Stimulated activated naive CD8-positive, alpha-beta T cell treated with anti-CD3 and anti-CD28 coated beads, Interleukin-15, Interleukin-2, amounts not matched to agents 100 ng/mL and 50 ng/mL, for 24 hours (primary cell): Measurements from ENCODE around the gene CD302.
A peak's percentile ranks its signal among the peaks of the same experiment; 100 is the strongest.
"Not testable (repeated sequence)": the region's sequence is repeated elsewhere in the genome, so short reads cannot be mapped to it uniquely, and the experiment has no call there.

ENCODE experiments used
- H3K27ac Mint-ChIP-seq: one replicate; pipeline ENCODE4 v1.8.0; 2021; ENCODE audit warnings: mild to moderate bottlenecking, mixed read lengths
- H3K27me3 Mint-ChIP-seq: one replicate; pipeline ENCODE4 v1.8.0; 2021; ENCODE audit warnings: mixed read lengths
- H3K36me3 Mint-ChIP-seq: one replicate; pipeline ENCODE4 v1.8.0; 2021; ENCODE audit warnings: low read depth, mixed read lengths
- H3K4me1 Mint-ChIP-seq: one replicate; pipeline ENCODE4 v1.8.0; 2021; ENCODE audit warnings: low read depth, mixed read lengths
- H3K4me3 Mint-ChIP-seq: one replicate; pipeline ENCODE4 v1.8.0; 2021; ENCODE audit warnings: mild to moderate bottlenecking, mixed read lengths
- H3K9me3 Mint-ChIP-seq: one replicate; pipeline ENCODE4 v1.8.0; 2021; ENCODE audit warnings: mixed read lengths

The CD302 gene

GRCh38 chr2:159748089-159748488 is 49.9 kb downstream of the CD302 start:
- Mint-ChIP-seq H3K27ac (peak overlapping the region; percentile 36), H3K9me3 (no peaks in the 10 kb centered on the region), H3K27me3 (no peaks in the 10 kb centered on the region), H3K36me3 (peaks cover 73% of the 10 kb centered on the region), H3K4me1 (peaks cover 3% of the 10 kb centered on the region), H3K4me3 (no peak overlapping the region)

- not testable (repeated sequence) for H3K9me3 Mint-ChIP-seq, H3K4me1 Mint-ChIP-seq, H3K27me3 Mint-ChIP-seq, H3K4me3 Mint-ChIP-seq
- peaks cover 70% of the 10 kb centered on the region for H3K36me3 Mint-ChIP-seq
- peak overlapping the region; percentile 4 for H3K27ac Mint-ChIP-seq
Measured at GRCh38 chr2:159745237-159745636, 52.8 kb downstream of the CD302 start.

GRCh38 chr2:159744363-159744762 is 53.6 kb downstream of the CD302 start:
- Mint-ChIP-seq H3K36me3 (peaks cover 76% of the 10 kb centered on the region), H3K4me3 (no peak overlapping the region), H3K27me3 (no peaks in the 10 kb centered on the region), H3K4me1 (peaks cover 5% of the 10 kb centered on the region), H3K9me3 (no peaks in the 10 kb centered on the region), H3K27ac (no peak overlapping the region)

DNA sequence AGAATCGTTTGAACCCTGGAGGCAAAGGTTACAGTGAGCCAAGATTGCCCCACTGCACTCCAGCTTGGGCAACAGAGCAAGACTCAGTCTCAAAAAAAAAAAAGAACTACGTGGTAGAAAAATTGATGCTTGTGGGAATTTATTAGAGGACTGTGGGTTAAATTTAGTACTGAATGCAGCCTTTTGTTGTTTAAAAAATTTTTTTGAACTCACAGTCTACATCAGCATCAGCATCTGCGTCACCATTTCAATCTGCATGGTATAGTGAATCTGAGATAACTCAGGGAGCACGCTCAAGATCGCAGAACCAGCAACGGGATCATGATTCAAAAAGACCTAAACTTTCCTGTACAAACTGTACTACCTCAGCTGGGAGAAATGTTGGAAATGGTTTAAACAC is 55.2 kb downstream of the CD302 start:
- Mint-ChIP-seq H3K4me1 (peaks cover 5% of the 10 kb centered on the region), H3K36me3 (peaks cover 75% of the 10 kb centered on the region), H3K4me3 (no peak overlapping the region), H3K27ac (no peak overlapping the region), H3K9me3 (no peaks in the 10 kb centered on the region), H3K27me3 (no peaks in the 10 kb centered on the region)

- no peaks in the 10 kb centered on the region for H3K9me3 Mint-ChIP-seq
- H3K4me1 Mint-ChIP-seq, result peaks cover 26% of the 10 kb centered on the region
- peaks cover 74% of the 10 kb centered on the region for H3K36me3 Mint-ChIP-seq
- H3K4me3 Mint-ChIP-seq, result no peak overlapping the region
- no peak overlapping the region for H3K27ac Mint-ChIP-seq
- H3K27me3 Mint-ChIP-seq, result no peaks in the 10 kb centered on the region
Measured at GRCh38 chr2:159738509-159739390, 59.3 kb downstream of the CD302 start.

- Mint-ChIP-seq H3K36me3 (peaks cover 76% of the 10 kb centered on the region), H3K9me3 (no peaks in the 10 kb centered on the region), H3K27ac (no peak overlapping the region), H3K27me3 (no peaks in the 10 kb centered on the region), H3K4me1 (peaks cover 26% of the 10 kb centered on the region), H3K4me3 (no peak overlapping the region)
Measured at GRCh38 chr2:159737917-159738296, 60.1 kb downstream of the CD302 start.

DNA sequence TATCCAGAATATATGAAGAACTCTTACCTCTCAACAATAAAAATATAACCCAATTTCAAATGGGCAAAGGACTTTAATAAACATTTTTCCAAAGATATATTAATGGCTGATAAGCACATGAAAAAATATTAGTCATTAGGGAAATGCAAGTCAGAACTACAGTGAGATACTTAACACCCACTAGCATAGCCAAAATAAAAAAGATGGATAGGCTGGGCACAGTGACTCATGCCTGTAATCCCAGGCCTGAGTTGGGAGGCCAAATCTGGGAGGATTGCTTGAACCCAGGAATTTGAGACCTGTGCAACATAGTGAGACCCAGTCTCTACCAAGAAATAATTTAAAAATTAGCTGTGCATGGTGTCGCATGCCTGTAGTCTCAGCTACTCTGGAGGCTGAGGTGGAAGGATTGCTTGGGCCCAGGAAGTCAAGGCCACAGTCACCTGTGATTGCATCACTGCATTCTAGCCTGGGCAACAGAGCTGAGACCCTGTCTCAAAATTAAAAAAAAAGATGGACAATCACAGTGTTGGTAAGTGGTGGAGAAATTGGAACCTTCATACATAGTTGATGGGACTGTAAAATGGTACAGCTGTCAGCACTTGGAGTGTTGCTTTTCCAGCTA is 60.6 kb downstream of the CD302 start:
- no peak overlapping the region for H3K4me3 Mint-ChIP-seq

DNA sequence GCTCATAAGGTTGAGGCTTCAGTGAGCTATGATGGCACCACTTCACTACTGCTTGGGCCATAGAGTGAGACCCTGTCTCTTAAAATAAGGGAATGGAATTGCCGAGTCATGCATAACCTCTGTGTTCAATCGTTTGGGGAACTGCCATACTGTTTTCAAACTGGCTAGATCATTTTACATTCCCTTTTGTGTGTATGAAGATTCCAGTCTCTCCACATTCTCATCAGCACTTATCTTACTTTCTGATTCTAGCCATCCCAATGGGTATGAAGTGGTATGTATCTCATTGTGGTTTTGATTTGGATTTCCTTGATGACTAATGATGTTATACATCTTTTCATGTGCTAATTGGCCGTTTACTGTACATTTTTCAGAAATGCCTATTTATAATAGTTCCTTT is 62.0 kb downstream of the CD302 start:
- Mint-ChIP-seq H3K27ac (peak overlapping the region; percentile 2), H3K36me3 (peaks cover 65% of the 10 kb centered on the region)

More for the DNA sequence above, 60.6 kb downstream of the CD302 start:
- no peaks in the 10 kb centered on the region for H3K9me3 Mint-ChIP-seq
- peaks cover 26% of the 10 kb centered on the region for H3K4me1 Mint-ChIP-seq
- peak overlapping the region; percentile 21 for H3K27ac Mint-ChIP-seq
- H3K36me3 Mint-ChIP-seq, result peaks cover 75% of the 10 kb centered on the region
- no peaks in the 10 kb centered on the region for H3K27me3 Mint-ChIP-seq

DNA sequence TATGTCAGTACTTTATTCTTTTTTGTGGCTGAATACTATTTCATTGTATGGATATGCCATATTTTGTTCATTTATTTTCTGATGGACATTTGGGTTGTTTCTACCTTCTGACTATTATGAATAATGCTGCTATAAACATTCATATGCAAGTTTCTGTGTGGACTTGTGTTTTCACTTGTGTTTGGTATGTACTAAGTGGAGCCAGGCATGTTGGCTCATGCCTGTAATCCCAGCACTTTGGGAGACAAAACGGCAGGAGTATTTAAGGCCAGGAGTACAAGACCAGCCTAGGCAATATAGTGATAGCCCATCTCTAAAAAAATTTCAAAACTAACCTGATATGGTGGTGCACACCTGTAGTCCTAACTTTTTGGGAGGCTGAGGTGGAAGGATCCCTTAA is 62.4 kb downstream of the CD302 start:
- Mint-ChIP-seq H3K27me3 (no peaks in the 10 kb centered on the region), H3K9me3 (no peaks in the 10 kb centered on the region), H3K4me1 (peaks cover 26% of the 10 kb centered on the region), H3K36me3 (peaks cover 69% of the 10 kb centered on the region), H3K27ac (peak overlapping the region; percentile 2), H3K4me3 (no peak overlapping the region)

More for the DNA sequence above, 62.0 kb downstream of the CD302 start:
- Mint-ChIP-seq H3K27me3 (no peaks in the 10 kb centered on the region), H3K9me3 (no peaks in the 10 kb centered on the region), H3K4me3 (no peak overlapping the region), H3K4me1 (peaks cover 26% of the 10 kb centered on the region)

GRCh38 chr2:159728629-159729028 is 69.4 kb downstream of the CD302 start:
- H3K36me3 Mint-ChIP-seq, result peaks cover 76% of the 10 kb centered on the region
- peaks cover 52% of the 10 kb centered on the region for H3K4me1 Mint-ChIP-seq
- peak overlapping the region; percentile 8 for H3K27ac Mint-ChIP-seq

DNA sequence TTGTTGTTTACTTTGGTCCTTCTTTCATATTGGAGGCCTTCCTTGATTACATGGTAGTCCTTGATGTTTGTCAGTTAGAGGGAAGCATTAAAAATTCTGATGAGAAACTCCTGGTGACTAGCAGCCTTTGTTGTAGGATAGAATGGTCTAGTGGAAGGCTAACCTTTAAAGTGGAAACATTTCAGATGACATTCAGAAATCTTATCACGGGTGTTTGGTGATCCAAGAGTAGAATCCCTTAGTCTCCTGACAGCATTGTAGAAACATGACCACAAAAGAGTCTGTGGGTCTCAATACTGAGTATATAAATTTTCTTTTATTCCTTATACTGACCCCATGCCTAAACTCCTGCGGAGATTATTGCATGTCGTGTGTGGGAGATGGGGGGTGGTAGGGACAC is 72.3 kb downstream of the CD302 start:
- Mint-ChIP-seq H3K27ac (no peak overlapping the region), H3K36me3 (peaks cover 81% of the 10 kb centered on the region), H3K9me3 (peaks cover 3% of the 10 kb centered on the region), H3K27me3 (no peaks in the 10 kb centered on the region), H3K4me1 (peaks cover 81% of the 10 kb centered on the region), H3K4me3 (no peak overlapping the region)

More at GRCh38 chr2:159728629-159729028, 69.4 kb downstream of the CD302 start:
- Mint-ChIP-seq H3K4me3 (no peak overlapping the region), H3K9me3 (peaks cover 3% of the 10 kb centered on the region), H3K27me3 (no peaks in the 10 kb centered on the region)

- Mint-ChIP-seq H3K36me3 (peaks cover 80% of the 10 kb centered on the region), H3K4me1 (peaks cover 83% of the 10 kb centered on the region)
- H3K27me3 Mint-ChIP-seq, H3K9me3 Mint-ChIP-seq, H3K27ac Mint-ChIP-seq, H3K4me3 Mint-ChIP-seq: not testable (repeated sequence)
Measured at GRCh38 chr2:159724795-159725572, 73.0 kb downstream of the CD302 start.

GRCh38 chr2:159722580-159722979 is 75.4 kb downstream of the CD302 start:
- Mint-ChIP-seq H3K9me3 (peaks cover 3% of the 10 kb centered on the region), H3K27ac (no peak overlapping the region), H3K36me3 (peaks cover 84% of the 10 kb centered on the region), H3K27me3 (no peaks in the 10 kb centered on the region), H3K4me3 (no peak overlapping the region), H3K4me1 (peaks cover 94% of the 10 kb centered on the region)

DNA sequence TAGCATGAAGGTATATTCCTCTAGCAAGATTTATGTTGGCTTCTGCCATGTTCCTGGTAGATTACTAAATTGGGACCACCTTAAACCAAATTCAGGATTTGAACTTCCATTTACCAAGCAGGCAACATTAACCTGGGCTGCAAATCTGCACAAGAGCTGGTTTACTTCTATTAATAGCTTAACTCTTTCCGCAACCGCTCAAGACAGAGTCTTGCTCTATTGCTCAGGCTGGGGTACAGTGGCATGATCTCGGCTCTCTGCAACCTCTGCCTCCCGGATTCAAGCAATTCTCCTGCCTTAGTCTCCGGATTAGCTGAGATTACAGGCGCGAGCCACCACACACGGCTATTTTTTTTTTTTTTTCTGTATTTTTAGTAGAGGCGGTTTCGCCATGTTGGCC is 77.3 kb downstream of the CD302 start:
- Mint-ChIP-seq H3K9me3 (peaks cover 3% of the 10 kb centered on the region), H3K27ac (peak overlapping the region; percentile 41), H3K4me3 (no peak overlapping the region), H3K27me3 (no peaks in the 10 kb centered on the region), H3K36me3 (peaks cover 89% of the 10 kb centered on the region), H3K4me1 (peaks cover 97% of the 10 kb centered on the region)
